ACHN (cell line): ENCODE results near the gene DYTN.
"Not testable (repeated sequence)": the region's sequence is repeated elsewhere in the genome, so short reads cannot be mapped to it uniquely, and the experiment has no call there.

ENCODE experiments used
- DNase-seq: peaks from one replicate; pipeline ENCODE4 v3.0.0-alpha.2; 2015
- in situ Hi-C: cut with HindIII; loops from 2 replicates; pipeline ENCODE4 v1.10.0; 2017; ENCODE audit warnings: low sequenced_read_pairs, low pct_ligation_motif_present, low pct_unique_long_range_greater_than_20kb

The DYTN gene

DNA sequence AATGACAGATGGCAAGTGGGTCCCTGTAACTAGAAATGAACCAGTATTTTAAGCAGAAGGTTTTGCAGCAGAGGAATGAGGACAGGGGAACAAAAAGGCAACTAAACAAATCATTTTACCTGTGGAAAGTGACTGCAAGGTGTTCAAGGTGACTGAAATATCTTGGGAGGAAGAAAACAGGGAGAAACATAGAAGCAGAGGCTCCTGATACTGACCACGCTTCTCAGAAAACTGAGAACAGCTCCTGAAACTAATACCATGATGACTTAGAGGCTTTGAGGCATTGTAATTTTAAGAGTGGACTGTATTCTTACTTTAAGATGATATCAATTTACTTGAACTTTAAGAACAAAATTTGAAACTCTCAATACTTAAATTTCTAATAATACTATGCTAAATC, at the start of gene DYTN:
Gene DYTN (minus strand): TSS at position 101 of the 400 bp plus-strand sequence. CDS start 117 bp downstream, outside the sequence.
- no peak for DNase-seq
- in situ Hi-C loops, result no loop called here

DNA sequence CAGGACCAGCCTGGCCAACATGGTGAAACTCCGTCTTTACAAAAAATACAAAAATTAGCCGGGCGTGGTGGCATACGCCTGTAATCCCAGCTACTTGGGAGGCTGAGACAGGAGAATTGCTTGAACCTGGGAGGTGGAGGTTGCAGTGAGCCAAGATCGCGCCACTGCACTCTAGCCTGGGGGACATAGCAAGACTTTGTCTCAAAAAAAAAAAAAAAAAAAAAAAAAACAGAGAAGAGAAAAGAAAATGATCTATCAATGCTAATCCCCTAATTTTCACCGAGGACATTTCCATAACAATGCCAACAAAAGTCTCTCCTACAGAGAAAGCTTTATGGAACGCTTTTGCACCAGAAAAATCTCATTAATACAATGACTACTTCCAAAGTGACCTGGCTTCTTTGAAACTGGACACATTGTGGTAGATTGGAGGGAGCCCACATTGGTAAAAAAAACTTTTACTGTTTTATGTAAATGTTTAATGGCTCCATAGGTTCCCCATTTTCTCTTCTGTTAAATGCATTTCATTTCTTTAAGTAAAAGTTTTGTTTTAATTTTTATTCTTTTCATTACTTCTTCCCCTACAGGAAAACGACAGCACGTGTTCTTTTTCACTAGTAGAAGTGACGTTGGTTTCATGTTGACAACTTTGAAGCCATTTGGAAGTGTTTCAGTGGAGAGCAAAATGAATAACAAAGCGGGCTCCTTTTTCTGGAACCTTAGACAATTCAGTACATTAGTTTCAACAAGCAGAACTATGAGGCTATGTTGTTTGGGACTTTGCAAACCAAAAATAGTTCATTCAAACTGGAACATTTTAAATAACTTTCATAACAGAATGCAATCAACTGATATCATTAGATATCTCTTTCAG, 48.1 kb upstream of the DYTN start:
- DNase-seq, result no peak
- in situ Hi-C loops, result no loop called here

DNA sequence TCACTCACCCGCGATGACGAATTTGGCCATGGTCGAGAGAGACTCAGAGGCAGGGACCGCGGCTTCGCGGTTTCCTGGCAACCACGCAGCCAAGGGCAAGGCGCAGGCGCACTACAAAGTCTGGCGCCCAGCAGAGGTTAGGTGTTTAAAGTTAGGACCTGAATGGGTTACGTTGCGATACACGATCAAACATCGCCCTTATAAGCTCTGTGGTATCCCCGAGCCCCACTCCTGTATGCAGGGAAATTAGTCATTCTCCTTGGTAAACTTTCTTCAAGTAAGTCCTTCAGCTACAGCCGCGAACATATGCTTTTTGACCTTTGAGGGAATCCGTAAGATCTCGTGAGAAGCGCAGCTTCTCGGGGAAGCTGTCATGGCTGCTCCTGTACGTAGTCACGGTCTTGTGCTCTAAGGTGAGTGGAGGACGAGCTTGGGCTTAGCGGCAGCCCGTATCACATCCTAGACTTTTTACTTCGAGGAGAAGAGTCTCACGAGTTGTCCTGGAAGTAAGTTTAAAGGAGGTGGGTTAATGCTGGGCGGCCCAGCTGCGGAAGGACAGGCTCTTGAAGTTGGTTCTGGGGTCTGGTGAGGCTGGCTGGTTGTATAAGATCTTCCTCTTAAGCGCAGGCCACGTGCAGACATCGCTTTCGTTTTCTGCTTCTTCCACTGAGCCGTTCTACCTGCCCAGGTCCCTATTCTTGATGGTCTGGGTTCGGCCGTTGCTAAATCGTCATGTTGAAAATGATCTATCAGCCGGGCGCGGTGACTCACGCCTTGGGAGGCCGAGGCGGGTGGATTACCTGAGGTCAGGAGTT, 47.3 kb upstream of the DYTN start, which contains the start of the genes FASTKD2 and MDH1B:
Gene FASTKD2 (plus strand): TSS at position 365 of the 815 bp plus-strand sequence. CDS start 1,088 bp downstream, outside the sequence.
Gene MDH1B (minus strand): TSS at position 87 of the 815 bp plus-strand sequence. CDS start 57 bp downstream, at position 30.
- peak; percentile 95 for DNase-seq
- in situ Hi-C loops, result no loop called here

- in situ Hi-C loops, result no loop called here
- DNase-seq, result no peak
These were observed 46.6 kb upstream of the DYTN start for GRCh38 chr2:206764673-206765241.

DNA sequence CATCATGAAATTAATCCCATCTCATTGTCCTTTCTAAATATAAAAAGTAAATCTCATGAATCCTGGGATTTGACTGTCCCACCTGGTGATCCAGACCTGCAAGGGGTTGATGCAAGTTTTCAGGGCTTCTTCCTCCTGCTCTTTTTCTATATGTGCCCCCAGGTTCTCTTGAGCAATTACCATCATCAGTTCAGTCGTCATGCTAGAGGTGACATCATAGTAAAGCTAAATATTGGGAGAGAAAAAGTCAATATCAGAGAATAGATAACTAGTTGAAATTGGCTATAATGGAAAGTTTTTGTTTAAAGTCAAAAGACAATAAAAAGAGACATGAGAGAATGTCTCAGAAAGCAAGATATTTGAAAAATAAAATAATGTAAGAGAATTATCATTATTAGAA, 38.6 kb upstream of the DYTN start:
- in situ Hi-C loops, result no loop called here
- DNase-seq, result no peak

DNA sequence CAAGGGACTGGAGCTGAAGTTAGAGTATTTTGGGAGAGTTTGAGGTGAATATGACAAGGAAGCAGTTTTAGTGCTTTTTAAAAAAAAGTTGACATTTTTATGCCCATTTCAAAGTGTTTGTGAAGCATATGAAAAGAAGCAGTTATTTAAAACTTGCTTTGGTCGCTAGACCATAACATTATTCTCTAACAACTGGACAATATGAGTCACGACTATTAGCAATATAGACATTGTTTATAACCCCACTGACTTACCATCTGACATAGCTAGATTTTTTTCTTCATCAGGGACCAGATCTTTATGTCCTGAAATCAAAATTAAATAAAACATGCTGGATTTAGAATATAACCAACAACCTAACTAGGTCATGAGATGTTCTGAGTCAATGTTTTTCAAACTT, 22.6 kb upstream of the DYTN start:
- in situ Hi-C loops, result no loop called here
- no peak for DNase-seq

GRCh38 chr2:206739271-206739670, 21.1 kb upstream of the DYTN start:
- in situ Hi-C loops, result no loop called here
- DNase-seq, result no peak

- no peak for DNase-seq
- in situ Hi-C loops, result no loop called here
These were observed 18.7 kb upstream of the DYTN start for GRCh38 chr2:206736935-206737334.

- in situ Hi-C loops, result no loop called here
- DNase-seq, result no peak
These were observed 15.1 kb upstream of the DYTN start for GRCh38 chr2:206733341-206733740.

- peak; percentile 18 for DNase-seq
These were observed 10.3 kb upstream of the DYTN start for GRCh38 chr2:206728277-206729199.

GRCh38 chr2:206727287-206727686, 9.1 kb upstream of the DYTN start:
- in situ Hi-C loops, result no loop called here
- DNase-seq, result no peak

More at GRCh38 chr2:206728277-206729199, 10.3 kb upstream of the DYTN start:
- in situ Hi-C loops, result no loop called here

DNA sequence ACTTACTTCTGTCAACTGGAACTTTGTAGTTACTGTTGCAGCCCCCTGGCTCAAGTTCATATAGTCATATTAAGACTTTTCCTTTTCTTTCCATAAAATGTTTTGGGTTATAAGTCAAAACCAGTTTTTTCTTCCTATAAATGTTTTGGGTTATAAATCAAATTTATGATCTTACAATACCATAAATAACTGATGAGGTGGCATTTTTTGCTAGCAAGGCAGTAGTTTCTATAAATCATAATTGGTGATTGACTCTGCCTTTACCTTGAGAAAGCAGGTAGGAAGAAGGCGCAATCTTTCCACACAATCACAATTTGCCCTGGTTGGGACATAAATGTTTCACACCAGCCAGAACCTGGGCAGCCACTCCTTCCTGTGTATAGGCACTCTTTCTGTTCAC, 5.1 kb upstream of the DYTN start:
- DNase-seq, result no peak
- in situ Hi-C loops, result no loop called here

DNA sequence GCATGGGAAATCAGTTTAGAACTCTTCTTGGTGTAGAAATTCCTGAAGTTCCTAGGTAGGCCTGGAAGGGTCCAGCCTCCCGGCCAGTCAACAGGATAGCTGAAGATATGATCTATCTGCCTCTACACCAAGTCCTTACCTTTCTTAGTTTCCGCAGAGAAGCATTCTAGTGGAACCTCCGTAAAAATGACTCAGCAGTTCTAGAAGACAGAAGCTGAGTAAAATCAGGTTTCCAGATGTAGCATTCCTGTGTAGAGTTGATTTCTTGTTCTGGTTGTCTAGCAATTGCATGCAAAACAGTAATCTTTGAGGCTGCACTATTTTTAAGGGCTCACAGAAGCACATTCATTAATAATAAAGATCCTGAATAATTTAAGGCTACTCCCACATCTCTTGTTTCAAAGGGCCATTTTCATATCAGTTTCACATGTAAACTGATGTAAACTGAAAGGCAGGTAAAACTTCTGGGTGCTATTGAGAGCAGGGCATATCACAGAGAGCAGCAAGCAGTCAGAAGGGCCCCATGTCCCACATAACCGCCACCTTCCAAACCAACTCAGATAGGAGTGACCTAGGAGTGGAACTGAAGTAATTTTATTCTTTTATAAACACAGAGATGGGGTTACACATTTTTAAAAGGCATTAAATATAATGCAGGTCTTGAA, 3.2 kb upstream of the DYTN start:
- in situ Hi-C loops, result no loop called here
- DNase-seq, result no peak

DNA sequence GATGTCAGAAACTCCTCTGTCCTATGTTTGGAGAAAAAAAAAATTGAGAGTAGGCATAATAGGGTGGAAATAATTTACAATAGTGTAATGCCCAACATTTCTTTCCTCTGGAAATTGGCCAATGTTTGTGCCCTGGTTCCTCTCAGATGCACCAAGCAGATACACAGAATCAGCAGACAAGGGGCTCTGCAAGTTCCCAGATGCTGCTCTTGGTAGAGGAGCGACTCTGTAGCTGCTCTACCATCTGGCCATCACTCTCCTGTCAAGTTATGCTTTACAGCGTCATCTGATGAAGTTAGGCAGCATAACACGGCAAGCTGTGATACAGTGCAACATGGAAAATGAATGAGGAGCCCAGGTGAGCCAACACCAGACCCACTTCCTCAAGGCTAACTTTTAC, 1.6 kb downstream of the DYTN start:
- no peak for DNase-seq
- in situ Hi-C loops, result no loop called here

DNA sequence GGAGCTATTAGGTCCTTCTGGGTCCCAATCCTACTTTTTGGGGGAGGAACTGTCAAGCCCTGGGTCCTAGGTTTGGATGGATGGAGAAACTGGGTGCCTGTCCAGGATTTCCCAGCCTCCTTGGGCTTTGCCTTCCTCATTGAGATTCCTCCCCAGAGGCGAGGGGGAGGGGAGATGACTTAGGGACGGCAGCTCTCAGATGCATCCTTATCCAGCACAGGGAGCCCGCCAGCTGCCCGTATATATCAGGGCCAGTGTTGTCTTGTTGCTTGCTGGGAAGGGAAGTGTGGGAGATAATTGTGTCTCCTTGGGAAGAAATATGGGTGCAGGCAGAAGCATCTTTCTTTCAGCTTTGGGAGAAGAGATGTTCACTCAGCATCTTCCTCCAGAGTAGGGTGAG, 3.0 kb downstream of the DYTN start:
- DNase-seq, in situ Hi-C loops: not testable (repeated sequence)

DNA sequence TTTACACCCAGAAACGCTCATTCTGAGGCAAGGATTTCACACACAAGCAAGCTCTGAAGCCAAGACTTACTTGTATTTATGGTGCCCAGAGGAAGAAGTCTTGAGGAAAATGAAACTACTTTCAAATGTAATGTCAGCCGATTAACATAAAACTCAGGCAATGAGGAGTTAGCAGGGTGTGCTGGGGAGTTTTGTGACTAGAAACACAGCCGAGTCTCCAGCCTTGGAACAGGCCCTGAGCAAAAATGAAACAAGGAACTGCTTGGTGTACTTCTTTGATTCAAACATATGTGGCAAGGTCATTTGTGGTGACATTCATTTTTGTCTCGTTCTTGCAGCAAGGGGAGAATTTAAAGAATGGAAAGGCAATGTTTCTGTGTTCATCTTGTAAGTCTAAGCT, 4.5 kb downstream of the DYTN start:
- DNase-seq, result no peak
- in situ Hi-C loops, result no loop called here

DNA sequence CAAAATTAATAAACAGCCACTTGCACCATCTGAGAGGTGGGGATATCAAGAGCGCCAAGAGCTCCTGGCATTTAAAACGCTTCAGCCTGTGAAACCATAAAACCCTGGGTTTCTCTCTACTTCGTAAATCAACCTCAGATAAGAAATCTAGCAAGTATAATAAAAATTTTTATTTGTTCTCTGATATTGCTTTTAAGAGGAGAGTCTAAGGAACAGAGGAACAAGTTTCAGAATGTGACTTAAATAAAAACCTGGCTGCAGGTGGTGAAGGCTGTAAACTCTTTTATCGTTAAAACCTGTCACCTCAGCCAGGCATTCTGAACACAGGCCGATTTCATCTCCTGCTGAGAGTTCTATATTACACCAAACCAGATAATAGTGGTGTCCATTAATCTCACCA, 9.9 kb downstream of the DYTN start:
- in situ Hi-C loops, result no loop called here
- no peak for DNase-seq
